Measurements from ENCODE around the gene KCNN4. TPM values are rescaled to one million over a fixed set of nuclear protein-coding genes. Genes with fewer than 3 reads are reported as not detected.
"Not testable (repeated sequence)": the region's sequence is repeated elsewhere in the genome, so short reads cannot be mapped to it uniquely, and the experiment has no call there.

The KCNN4 gene
- total RNA-seq, 2 donors from 2014 or later = 2.8 to 3.5 TPM

DNA sequence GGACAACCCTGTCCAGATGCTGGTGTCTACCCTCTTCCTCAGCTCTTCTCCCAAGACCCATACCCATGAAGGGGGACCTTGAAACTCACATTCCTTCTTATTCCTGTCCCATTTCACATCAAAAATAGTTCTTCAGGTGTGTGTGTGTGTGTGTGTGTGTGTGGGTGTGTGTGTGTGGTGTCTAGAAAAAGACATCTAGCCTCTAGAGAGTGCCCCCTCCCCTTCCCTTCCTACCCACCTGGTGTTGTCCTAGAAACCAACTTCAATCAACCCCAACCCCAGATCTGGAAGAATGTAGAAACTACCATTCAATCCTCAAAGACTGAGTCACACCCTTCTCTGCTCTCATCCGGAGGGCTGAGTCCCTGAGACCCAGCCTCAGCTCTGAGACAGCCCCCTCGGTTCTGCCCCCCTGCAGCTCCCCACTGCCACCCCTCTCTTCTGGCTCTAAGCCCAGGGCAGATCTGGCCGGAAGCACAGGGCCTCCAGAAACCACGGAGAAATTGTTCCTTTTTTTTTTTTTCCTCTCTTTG is 3.5 kb downstream of the KCNN4 start:
- H3K27me3 ChIP-seq (replicated peaks; ENCODE audit: insufficient read depth) = no peaks in the 10 kb centered on the region
- no peaks in the 10 kb centered on the region for H3K36me3 ChIP-seq
- TF ChIP-seq, protein P1, sequence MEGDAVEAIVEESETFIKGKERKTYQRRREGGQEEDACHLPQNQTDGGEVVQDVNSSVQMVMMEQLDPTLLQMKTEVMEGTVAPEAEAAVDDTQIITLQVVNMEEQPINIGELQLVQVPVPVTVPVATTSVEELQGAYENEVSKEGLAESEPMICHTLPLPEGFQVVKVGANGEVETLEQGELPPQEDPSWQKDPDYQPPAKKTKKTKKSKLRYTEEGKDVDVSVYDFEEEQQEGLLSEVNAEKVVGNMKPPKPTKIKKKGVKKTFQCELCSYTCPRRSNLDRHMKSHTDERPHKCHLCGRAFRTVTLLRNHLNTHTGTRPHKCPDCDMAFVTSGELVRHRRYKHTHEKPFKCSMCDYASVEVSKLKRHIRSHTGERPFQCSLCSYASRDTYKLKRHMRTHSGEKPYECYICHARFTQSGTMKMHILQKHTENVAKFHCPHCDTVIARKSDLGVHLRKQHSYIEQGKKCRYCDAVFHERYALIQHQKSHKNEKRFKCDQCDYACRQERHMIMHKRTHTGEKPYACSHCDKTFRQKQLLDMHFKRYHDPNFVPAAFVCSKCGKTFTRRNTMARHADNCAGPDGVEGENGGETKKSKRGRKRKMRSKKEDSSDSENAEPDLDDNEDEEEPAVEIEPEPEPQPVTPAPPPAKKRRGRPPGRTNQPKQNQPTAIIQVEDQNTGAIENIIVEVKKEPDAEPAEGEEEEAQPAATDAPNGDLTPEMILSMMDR (IDR thresholded peaks at IDR 0.05) = no peak
- no peak overlapping the region for H3K4me3 ChIP-seq
- DNase-seq (ENCODE audit: low spot score) (no peak), ATAC-seq (ENCODE audit: insufficient number of reproducible peaks, low FRiP score, low read depth) (no peak)
- H3K4me1 ChIP-seq (ENCODE audit: control insufficient read depth in 1 of 2, low read depth in 2 of 2) = peaks cover 9 to 15% of the 10 kb centered on the region in 2 donors
- no peaks in the 10 kb centered on the region for H3K9me3 ChIP-seq
- H3K27ac ChIP-seq = no peak overlapping the region

DNA sequence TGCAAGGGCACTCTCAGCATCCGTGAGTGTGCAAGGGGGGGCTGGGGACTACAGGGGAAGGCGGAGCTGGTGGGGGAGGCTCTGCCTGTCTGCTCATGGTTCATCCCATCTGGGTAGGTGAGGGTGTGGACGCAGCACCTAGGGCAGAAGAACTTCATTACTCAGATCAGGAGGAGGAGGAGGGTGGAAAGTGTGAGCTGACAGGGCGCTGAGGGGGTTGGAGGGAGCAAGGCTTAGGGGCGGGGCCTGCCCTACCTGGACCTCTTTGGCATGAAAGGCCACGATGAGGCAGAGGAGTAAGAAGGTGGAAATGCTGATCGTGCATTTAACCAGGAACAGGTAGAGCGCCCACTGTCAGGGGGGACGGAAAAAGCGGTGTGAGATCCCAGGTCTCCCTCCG is 4.5 kb downstream of the KCNN4 start:
- TF ChIP-seq, protein P1 (IDR thresholded peaks at IDR 0.05) = no peak
- H3K4me3 ChIP-seq = no peak overlapping the region
- no peaks in the 10 kb centered on the region for H3K27me3 ChIP-seq (replicated peaks; ENCODE audit: insufficient read depth)
- DNase-seq (ENCODE audit: low spot score) (no peak), ATAC-seq (ENCODE audit: insufficient number of reproducible peaks, low FRiP score, low read depth) (no peak)
- H3K36me3 ChIP-seq = no peaks in the 10 kb centered on the region
- no peak overlapping the region for H3K27ac ChIP-seq
- peaks cover 9 to 15% of the 10 kb centered on the region in 2 donors for H3K4me1 ChIP-seq (ENCODE audit: control insufficient read depth in 1 of 2, low read depth in 2 of 2)
- H3K9me3 ChIP-seq = no peaks in the 10 kb centered on the region

DNA sequence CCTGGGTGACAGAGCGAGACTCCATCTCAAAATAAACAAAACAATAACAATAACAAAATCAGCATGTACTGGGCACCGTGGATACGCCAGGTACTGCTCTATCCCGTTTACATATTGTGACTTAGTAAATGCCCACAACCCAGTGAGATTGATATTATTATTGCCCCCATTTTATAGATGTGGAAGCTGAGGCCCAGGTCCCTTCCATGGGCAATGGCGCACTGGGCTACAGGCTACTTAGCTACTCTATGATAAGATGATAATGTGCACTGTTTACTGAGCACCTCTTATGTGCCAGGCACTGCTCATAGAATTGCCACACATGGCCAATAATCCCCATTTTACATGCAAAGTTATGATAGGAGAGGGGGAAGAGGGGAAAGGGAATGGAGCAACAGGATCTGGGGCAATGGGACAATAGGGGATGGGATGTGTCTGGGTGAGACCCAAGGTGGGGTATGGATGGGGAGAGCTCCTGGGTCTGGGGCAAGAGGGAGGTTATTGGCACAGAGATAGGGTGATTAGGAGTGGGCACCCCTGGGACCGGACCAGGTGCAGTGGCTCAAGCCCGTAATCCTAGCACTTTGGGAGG is 5.4 kb downstream of the KCNN4 start:
- no peaks in the 10 kb centered on the region for H3K36me3 ChIP-seq
- H3K4me1 ChIP-seq (ENCODE audit: control insufficient read depth in 1 of 2, low read depth in 2 of 2) = peaks cover 9 to 15% of the 10 kb centered on the region in 2 donors
- ATAC-seq (ENCODE audit: insufficient number of reproducible peaks, low FRiP score, low read depth) = no peak
- TF ChIP-seq, protein P1 (IDR thresholded peaks at IDR 0.05) = no peak
- H3K4me3 ChIP-seq = no peak overlapping the region
- no peaks in the 10 kb centered on the region for H3K9me3 ChIP-seq
- no peaks in the 10 kb centered on the region for H3K27me3 ChIP-seq (replicated peaks; ENCODE audit: insufficient read depth)
- no peak for DNase-seq (ENCODE audit: low spot score)
- no peak overlapping the region for H3K27ac ChIP-seq

DNA sequence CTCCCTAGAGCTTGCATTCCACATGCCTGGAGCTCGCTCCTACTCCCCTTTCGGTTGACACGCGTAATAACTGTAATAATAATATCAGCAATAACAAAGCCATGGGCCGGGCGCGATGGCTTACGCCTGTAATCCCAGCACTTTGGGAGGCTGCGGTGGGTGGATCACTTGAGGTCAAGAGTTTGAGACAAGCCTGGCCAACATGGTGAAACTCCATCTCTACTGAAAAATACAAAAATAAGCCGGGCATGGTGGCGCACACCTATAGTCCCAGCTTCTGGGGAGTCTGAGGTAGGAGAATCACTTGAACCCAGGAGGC is 5.9 kb downstream of the KCNN4 start:
- Histone ChIP-seq H3K4me1 (ENCODE audit: control insufficient read depth in 1 of 2, low read depth in 2 of 2) (peaks cover 9 to 15% of the 10 kb centered on the region in 2 donors), H3K4me3 (peak overlapping the region; percentile 55)
- not testable (repeated sequence) for DNase-seq (ENCODE audit: low spot score); H3K36me3 ChIP-seq; H3K27me3 ChIP-seq (replicated peaks; ENCODE audit: insufficient read depth); ATAC-seq (ENCODE audit: insufficient number of reproducible peaks, low FRiP score, low read depth); H3K9me3 ChIP-seq; H3K27ac ChIP-seq

DNA sequence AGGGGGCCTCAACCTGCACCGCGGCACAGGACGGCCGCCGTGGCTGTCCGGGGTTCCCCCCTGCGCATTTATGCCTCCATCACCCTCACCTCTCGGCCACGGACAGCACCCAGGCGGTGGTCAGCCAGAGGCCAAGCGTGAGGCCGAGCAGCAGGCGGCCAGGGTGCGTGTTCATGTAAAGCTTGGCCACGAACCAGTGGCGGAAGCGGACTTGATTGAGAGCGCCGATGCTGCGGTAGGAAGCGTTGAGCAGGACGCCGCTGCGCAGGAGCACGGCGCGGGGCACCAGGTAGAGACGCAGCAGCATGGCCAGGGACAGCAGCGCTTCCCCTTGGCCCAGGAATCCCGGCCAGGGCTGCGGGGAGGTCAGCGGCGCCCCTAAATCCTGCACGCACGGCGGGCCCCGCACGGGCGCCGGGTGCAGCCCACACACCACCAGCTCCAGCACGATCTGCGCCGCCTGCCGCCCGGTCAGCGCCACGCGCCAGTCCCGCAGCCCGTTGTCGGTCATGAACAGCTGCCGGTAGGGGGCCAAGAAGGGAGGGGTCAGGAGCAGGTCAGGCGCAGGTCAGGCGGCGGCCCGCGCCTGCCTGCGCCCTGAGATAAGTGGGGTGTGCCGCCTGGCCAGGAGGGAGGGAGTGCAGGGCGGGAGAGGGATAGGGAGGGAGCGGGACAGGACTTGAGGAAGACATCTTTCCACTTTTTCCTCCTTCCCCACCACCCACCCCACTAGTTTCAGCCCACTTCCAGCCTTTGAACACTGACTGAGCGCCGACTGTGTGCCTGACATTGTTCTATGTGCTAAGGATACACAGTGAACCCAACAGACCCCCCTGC is 6.5 kb downstream of the KCNN4 start:
- ATAC-seq (ENCODE audit: insufficient number of reproducible peaks, low FRiP score, low read depth) (no peak), DNase-seq (ENCODE audit: low spot score) (no peak)
- TF ChIP-seq, protein P1 (IDR thresholded peaks at IDR 0.05) = peak; percentile 52
- Histone ChIP-seq H3K4me1 (ENCODE audit: control insufficient read depth in 1 of 2, low read depth in 2 of 2) (peaks cover 9 to 15% of the 10 kb centered on the region in 2 donors), H3K27ac (no peak overlapping the region), H3K4me3 (peak overlapping the region; percentile 55), H3K9me3 (no peaks in the 10 kb centered on the region), H3K36me3 (no peaks in the 10 kb centered on the region), H3K27me3 (replicated peaks; ENCODE audit: insufficient read depth) (no peaks in the 10 kb centered on the region)
